B cell (primary cell): ENCODE data around the gene ZNF256. TPM values are rescaled to one million over a fixed set of nuclear protein-coding genes. Genes with fewer than 3 reads are reported as not detected.

ENCODE experiments used
- ATAC-seq: fragments of 200-7000 bp; cut with Tn5 transposase; one replicate; pipeline ENCODE4 v1.10.0; 2021; ENCODE audit warnings: low read depth, mild to moderate bottlenecking, moderate number of reproducible peaks, moderate library complexity
- CTCF ChIA-PET: fragments of 350-600 bp; sonication (Branson Sonifier 250); formaldehyde crosslinking; loops from one replicate; lab custom pipeline; 2021; ENCODE audit warnings: antibody characterized with exemption, inconsistent platforms; lab: Charles Lee
- POLR2A ChIA-PET: fragments of 350-600 bp; sonication (Branson Sonifier 250); formaldehyde crosslinking; loops from one replicate; lab custom pipeline; 2021; ENCODE audit warnings: antibody characterized with exemption; lab: Charles Lee
- DNase-seq: peaks from one replicate; pipeline ENCODE4 v3.0.0; 2013
- H2AFZ ChIP-seq: 2 replicates; pipeline ENCODE4 v1.6.1; 2012; ENCODE audit warnings: mild to moderate bottlenecking, low read depth, low read length; ENCODE audit not compliant: insufficient read depth, poor library complexity, severe bottlenecking
- H3K27ac ChIP-seq, 2 donors: 1 replicate in 1 of 2; 2 replicates in 1 of 2; pipeline ENCODE4 v1.5.1; 2012 to 2013; ENCODE audit warnings: low read length in 2 of 2, mild to moderate bottlenecking in 2 of 2, moderate library complexity in 1 of 2
- H3K27me3 ChIP-seq, 4 experiments: fragments of 200-600 bp in 1 of 4; sonication (generic) in 1 of 4; replicated peaks in 1 of 4; 1 replicate in 2 of 4; 2 replicates in 2 of 4; pipeline versions ENCODE4 v1.6.1 to v1.7.0; 2013 to 2016; ENCODE audit warnings: low read length in 3 of 4, mild to moderate bottlenecking in 2 of 4, mixed read lengths in 1 of 4, moderate library complexity in 1 of 4; ENCODE audit not compliant: insufficient read depth in 4 of 4, control insufficient read depth in 3 of 4; ENCODE audit errors: control extremely low read depth in 1 of 4
- H3K36me3 ChIP-seq, 2 experiments: replicated peaks in 1 of 2; 1 replicate in 1 of 2; 2 replicates in 1 of 2; pipeline versions ENCODE4 v1.6.1 to v1.7.1; 2013; ENCODE audit warnings: low read length in 1 of 2; ENCODE audit not compliant: insufficient read depth in 2 of 2, control insufficient read depth in 1 of 2; ENCODE audit errors: control extremely low read depth in 1 of 2, extremely low read depth in 1 of 2
- H3K4me1 ChIP-seq, 2 donors: fragments of 200-600 bp in 1 of 2; sonication (generic) in 1 of 2; 1 replicate in 1 of 2; 2 replicates in 1 of 2; pipeline versions ENCODE4 v1.5.1 to v1.6.1; 2013 to 2017; ENCODE audit warnings: low read length in 2 of 2; ENCODE audit not compliant: control insufficient read depth in 2 of 2, insufficient read depth in 2 of 2
- H3K4me2 ChIP-seq: replicated peaks from 2 replicates; pipeline ENCODE3; 2012; ENCODE audit warnings: mild to moderate bottlenecking, low read depth, low read length; ENCODE audit not compliant: poor library complexity, severe bottlenecking
- H3K4me3 ChIP-seq, 5 experiments: fragments of 200-600 bp in 1 of 5; sonication (generic) in 1 of 5; 1 replicate in 3 of 5; 2 replicates in 2 of 5; pipeline versions ENCODE4 v1.5.1 to v1.7.0; 2011 to 2016; ENCODE audit warnings: low read length in 4 of 5, mild to moderate bottlenecking in 4 of 5, low read depth in 2 of 5, control low read depth in 1 of 5, moderate library complexity in 1 of 5; ENCODE audit not compliant: insufficient read depth in 1 of 5; ENCODE audit errors: control extremely low read depth in 1 of 5, extremely low read depth in 1 of 5
- H3K79me2 ChIP-seq: fragments of 200-600 bp; sonication (generic); one replicate; pipeline ENCODE4 v1.6.0; 2016; ENCODE audit warnings: low read length; ENCODE audit not compliant: control insufficient read depth, insufficient read depth
- H3K9ac ChIP-seq: fragments of 200-600 bp; sonication (generic); 2 replicates; pipeline ENCODE4 v1.6.1; 2017; ENCODE audit warnings: mild to moderate bottlenecking, low read length, moderate library complexity
- H3K9me3 ChIP-seq, 3 donors: one replicate each; pipeline versions ENCODE4 v1.6.1 to v1.7.1; 2013; ENCODE audit warnings: low read length in 2 of 3; ENCODE audit not compliant: control insufficient read depth in 2 of 3, insufficient read depth in 1 of 3; ENCODE audit errors: control extremely low read depth in 1 of 3
- H4K20me1 ChIP-seq: 2 replicates; pipeline ENCODE4 v1.6.0; 2012; ENCODE audit warnings: mild to moderate bottlenecking, low read length; ENCODE audit not compliant: insufficient read depth, control insufficient read depth, poor library complexity, severe bottlenecking
- H3K27ac Mint-ChIP-seq: one replicate; pipeline ENCODE4 v1.8.0; 2021; ENCODE audit warnings: mixed read lengths
- H3K27me3 Mint-ChIP-seq: one replicate; pipeline ENCODE4 v1.8.0; 2021; ENCODE audit warnings: mixed read lengths
- H3K4me1 Mint-ChIP-seq: one replicate; pipeline ENCODE4 v1.8.0; 2021; ENCODE audit warnings: mixed read lengths
- H3K4me3 Mint-ChIP-seq: one replicate; pipeline ENCODE4 v1.8.0; 2021; ENCODE audit warnings: mixed read lengths
- H3K9me3 Mint-ChIP-seq: one replicate; pipeline ENCODE4 v1.8.0; 2022; ENCODE audit warnings: mixed read lengths; ENCODE audit not compliant: insufficient read depth
- CTCF ChIP-seq: fragments of 200-600 bp; IDR thresholded peaks from one replicate; pipeline ENCODE4 v1.8.0; 2022; ENCODE audit warnings: antibody characterized with exemption, mild to moderate bottlenecking
- EZH2 ChIP-seq: IDR thresholded peaks from 2 replicates; pipeline ENCODE4 v1.6.1; 2012; ENCODE audit warnings: borderline replicate concordance, low read depth, mild to moderate bottlenecking, moderate library complexity, low read length; ENCODE audit not compliant: insufficient read depth, poor library complexity, severe bottlenecking
- WGBS: methylation state at CpG from one replicate; pipeline ENCODE4 v1.1.5; 2013; ENCODE audit warnings: missing lambda C conversion rate; ENCODE audit not compliant: insufficient coverage; 5-methylcytosine and 5-hydroxymethylcytosine counted together
- intact Hi-C: fragments of 100-400 bp; cut with micrococcal nuclease; formaldehyde crosslinking; loops from one replicate; pipeline ENCODE4 v1.10.0; 2022
- polyA minus RNA-seq: library from RNA; depleted of rRNA, polyadenylated mRNA; stranded (reverse); fragments of >200 nt; gene quantifications from 2 replicates; pipeline ENCODE4 v1.2.3, GENCODE V29; 2012
- polyA plus RNA-seq: library from polyadenylated mRNA; depleted of rRNA; stranded (reverse); fragments of >200 nt; gene quantifications from 2 replicates; pipeline ENCODE4 v1.2.3, GENCODE V29; 2012
- total RNA-seq, 2 donors: library from RNA; stranded (reverse); fragments of 120-200 nt in 1 of 2; gene quantifications; 1 replicate in 1 of 2; 2 replicates in 1 of 2; pipeline versions ENCODE4 v1.2.3 to v1.2.4, GENCODE V29; 2013 to 2022

The ZNF256 gene
- total RNA-seq (18.3 and 19.0 TPM in 2 replicates), polyA plus RNA-seq (10.0 and 16.5 TPM in 2 replicates), polyA minus RNA-seq (9.1 and 10.4 TPM in 2 replicates)
- total RNA-seq (2013): 11.5 TPM

GRCh38 chr19:57947419-57948134 is at the start of gene ZNF256:
TSS of gene ZNF256 (minus strand) at chr19:57947706. CDS start at chr19:57947474, 232 bp downstream.
- Mint-ChIP-seq H3K4me1 (peaks cover 36% of the 10 kb centered on the region), H3K27me3 (peaks cover 6% of the 10 kb centered on the region), H3K27ac (peak within 1 kb of the TSS; percentile 89), H3K9me3 (peaks cover 20% of the 10 kb centered on the region), H3K4me3 (peak within 1 kb of the TSS; percentile 96)
- Histone ChIP-seq H3K4me3 (peak within 1 kb of the TSS; percentile 71 to 90 (median 87)), H3K79me2 (peaks cover 56% of the 10 kb centered on the region), H2AFZ (peak within 1 kb of the TSS; percentile 78), H3K4me2 (peak within 1 kb of the TSS; percentile 95), H3K27ac (peak within 1 kb of the TSS; percentile 77 to 89), H3K36me3 (peaks cover 4 to 18% of the 10 kb centered on the region in 2 experiments), H3K27me3 (peaks cover 0 to 6% (median 0%) of the 10 kb centered on the region in 4 experiments), H3K9ac (peak within 1 kb of the TSS; percentile 90), H4K20me1 (peaks cover 15% of the 10 kb centered on the region), H3K4me1 (peaks cover 16 to 27% of the 10 kb centered on the region in 2 donors), H3K9me3 (peaks cover 4 to 69% (median 20%) of the 10 kb centered on the region in 3 donors)
- ChIA-PET POLR2A (interaction anchor here (0.5 kb wide), 1 partner anchor 518 kb away, joined by 6 read pairs; no protein-coding TSS in a partner anchor), CTCF (interaction anchor here (0.6 kb wide), 1 partner anchor 239 kb away, joined by 4 read pairs; the partner anchor contains the start of gene ZNF154)
- TF ChIP-seq CTCF (peak; percentile 61), EZH2 (no peak)
- peak; percentile 95 for DNase-seq
- ATAC-seq: peak; percentile 99
- WGBS: 1% methylated on average over 44 of the region's 54 CpGs
- intact Hi-C loops: loop anchor here (1.0 to 5.0 kb wide), 9 partner anchors 12 to 584 kb away; partner anchors contain the start of genes TRAPPC2B, ZNF417, ZNF418 and ZNF419

GRCh38 chr19:57992841-57993240 is 45.3 kb upstream of the ZNF256 start:
- Histone ChIP-seq H3K4me2 (no peak overlapping the region), H3K4me3 (no peak overlapping the region), H3K9ac (no peak overlapping the region), H4K20me1 (no peaks in the 10 kb centered on the region), H3K4me1 (no peaks in the 10 kb centered on the region), H3K36me3 (peaks cover 21 to 24% of the 10 kb centered on the region in 2 experiments), H3K79me2 (peaks cover 3% of the 10 kb centered on the region), H2AFZ (no peak overlapping the region), H3K27ac (no peak overlapping the region), H3K9me3 (peaks cover 12 to 51% (median 43%) of the 10 kb centered on the region in 3 donors), H3K27me3 (no peaks in the 10 kb centered on the region)
- H3K4me3 Mint-ChIP-seq: no peak overlapping the region
- no peak for DNase-seq
- intact Hi-C loops: no loop called here
- no peaks in the 10 kb centered on the region for H3K27me3 Mint-ChIP-seq
- no CpG with 5 or more reads among the region's 1 CpG for WGBS
- ATAC-seq: no peak
- ChIA-PET POLR2A (no interaction called here), CTCF (no interaction called here)
- TF ChIP-seq EZH2 (no peak), CTCF (no peak)
- peaks cover 22% of the 10 kb centered on the region for H3K9me3 Mint-ChIP-seq
- no peak overlapping the region for H3K27ac Mint-ChIP-seq
- no peaks in the 10 kb centered on the region for H3K4me1 Mint-ChIP-seq
